ENCODE results near the gene TNFSF10.

DNA sequence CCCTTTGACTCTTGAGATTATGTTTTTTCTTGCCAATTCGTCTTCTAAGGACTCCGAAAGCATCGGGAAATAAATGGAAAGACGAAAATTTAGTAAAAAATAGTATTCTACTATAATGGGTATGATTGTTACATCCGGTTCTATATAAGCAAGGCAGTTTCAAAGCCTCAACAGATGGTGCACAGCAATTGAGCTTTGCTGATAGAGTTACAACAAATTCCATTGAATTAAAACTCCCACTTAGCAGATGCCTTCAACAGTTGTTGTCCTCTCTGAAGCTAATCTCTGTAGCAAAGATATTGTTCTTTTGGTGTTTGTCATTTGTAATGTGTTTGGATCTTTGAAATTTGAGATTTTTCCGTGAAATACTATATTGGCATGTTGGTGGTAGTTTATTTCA is 58.9 kb downstream of the TNFSF10 start:
- no peak for TF ChIP-seq EZH2 (IDR thresholded peaks at IDR 0.05; ENCODE audit: insufficient read depth, poor library complexity, severe bottlenecking)
- no peak for TF ChIP-seq EZH2phosphoT487 (IDR thresholded peaks at IDR 0.05; ENCODE audit: insufficient read depth, low read depth)

Data from GM23248 (cell line).